Hepatocyte (in vitro differentiated cells): ENCODE data around the gene ANKRD16. TPM values are rescaled to one million over a fixed set of nuclear protein-coding genes. Genes with fewer than 3 reads are reported as not detected.
A peak's percentile ranks its signal among the peaks of the same experiment; 100 is the strongest.

Experiments
- DNase-seq: peaks from one replicate; pipeline ENCODE4 v3.0.0-alpha.2; 2016; ENCODE audit warnings: low spot score
- H2AFZ ChIP-seq: fragments of 200-600 bp; sonication (generic); 2 replicates; pipeline ENCODE4 v1.6.0; 2016; ENCODE audit warnings: antibody characterized with exemption, mild to moderate bottlenecking
- H3K27ac ChIP-seq: fragments of 200-600 bp; sonication (generic); 2 replicates; pipeline ENCODE4 v1.5.1; 2016; ENCODE audit warnings: mild to moderate bottlenecking
- H3K27me3 ChIP-seq: fragments of 200-600 bp; sonication (generic); 2 replicates; pipeline ENCODE4 v1.6.1; 2016
- H3K36me3 ChIP-seq: fragments of 200-600 bp; sonication (generic); replicated peaks from 2 replicates; pipeline ENCODE4 v1.5.1; 2016; ENCODE audit warnings: low read depth; ENCODE audit not compliant: insufficient read depth
- H3K4me1 ChIP-seq: fragments of 200-600 bp; sonication (generic); 2 replicates; pipeline ENCODE4 v1.5.1; 2016; ENCODE audit warnings: mild to moderate bottlenecking, moderate library complexity; ENCODE audit not compliant: insufficient read depth
- H3K4me2 ChIP-seq: fragments of 200-600 bp; sonication (generic); 2 replicates; pipeline ENCODE4 v1.6.0; 2016
- H3K4me3 ChIP-seq: fragments of 200-600 bp; sonication (generic); 2 replicates; pipeline ENCODE4 v1.5.1; 2016; ENCODE audit warnings: mild to moderate bottlenecking
- H3K79me2 ChIP-seq: fragments of 200-600 bp; sonication (generic); 2 replicates; pipeline ENCODE4 v1.6.0; 2017; ENCODE audit warnings: mild to moderate bottlenecking
- H3K9me2 ChIP-seq: fragments of 200-600 bp; sonication (generic); replicated peaks from 2 replicates; pipeline ENCODE4 v1.6.0; 2017; ENCODE audit warnings: mild to moderate bottlenecking; ENCODE audit not compliant: insufficient read depth
- H3K9me3 ChIP-seq: fragments of 200-600 bp; sonication (generic); 2 replicates; pipeline ENCODE4 v1.5.1; 2016; ENCODE audit warnings: low read depth, mild to moderate bottlenecking
- H4K20me1 ChIP-seq: fragments of 200-600 bp; sonication (generic); 2 replicates; pipeline ENCODE4 v1.6.0; 2016; ENCODE audit warnings: mild to moderate bottlenecking; ENCODE audit not compliant: insufficient read depth, poor library complexity, severe bottlenecking
- CTCF ChIP-seq: fragments of 200-600 bp; sonication (generic); IDR thresholded peaks from 2 replicates; pipeline ENCODE4 v1.5.1; 2016; ENCODE audit warnings: antibody characterized with exemption, mild to moderate bottlenecking; ENCODE audit not compliant: poor library complexity
- EZH2 ChIP-seq: fragments of 200-600 bp; sonication (generic); IDR thresholded peaks from 2 replicates; pipeline ENCODE4 v1.6.1; 2016; ENCODE audit warnings: antibody characterized with exemption, mild to moderate bottlenecking, borderline replicate concordance
- EZH2phosphoT487 ChIP-seq: fragments of 200-600 bp; sonication (generic); IDR thresholded peaks from one replicate; pipeline ENCODE4 v1.6.1; 2018; ENCODE audit warnings: antibody characterized with exemption, mild to moderate bottlenecking, low read depth, moderate library complexity; ENCODE audit not compliant: unreplicated experiment, severe bottlenecking
- WGBS: methylation state at CpG from one replicate; pipeline ENCODE4 v1.1.6; 2016; ENCODE audit warnings: low lambda C conversion rate; ENCODE audit errors: missing lambda C conversion rate; 5-methylcytosine and 5-hydroxymethylcytosine counted together
- polyA plus RNA-seq: library from polyadenylated mRNA; unstranded; fragments of >200 nt; fragmentation: Nextera tagmentation; extraction: Ambion mirVana; gene quantifications from 2 replicates; pipeline ENCODE4 v1.2.1, GENCODE V29; 2016
- total RNA-seq: library from RNA; depleted of rRNA; stranded (reverse); fragments of >200 nt; gene quantifications from 2 replicates; pipeline ENCODE4 v1.2.3, GENCODE V29; 2014

The ANKRD16 gene
- total and polyA plus RNA-seq, 2 experiments from 2014 or later: 6.8 to 15.7 TPM

- TF ChIP-seq EZH2 (no peak), CTCF (no peak), EZH2phosphoT487 (no peak)
- Histone ChIP-seq H3K27ac (peak within 1 kb of the TSS; percentile 100), H3K27me3 (no peaks in the 10 kb centered on the region), H3K9me2 (no peaks in the 10 kb centered on the region), H3K9me3 (no peaks in the 10 kb centered on the region), H2AFZ (peak within 1 kb of the TSS; percentile 95), H3K4me1 (peaks cover 33% of the 10 kb centered on the region), H3K79me2 (peaks cover 54% of the 10 kb centered on the region), H3K4me2 (peak within 1 kb of the TSS; percentile 83), H3K4me3 (peak within 1 kb of the TSS; percentile 99), H3K36me3 (no peaks in the 10 kb centered on the region), H4K20me1 (peaks cover 40% of the 10 kb centered on the region)
- DNase-seq: peak; percentile 98
- WGBS: 3% methylated on average over 49 of the region's 77 CpGs
Observed at GRCh38 chr10:5813341-5814109, 76.2 kb downstream of the ANKRD16 start, which contains the start of gene GDI2. TSS of gene GDI2 (minus strand) at chr10:5813434. CDS start at chr10:5813258, 176 bp downstream.

- Histone ChIP-seq H3K4me2 (peak overlapping the region; percentile 74), H3K79me2 (peaks cover 59% of the 10 kb centered on the region), H4K20me1 (peaks cover 45% of the 10 kb centered on the region), H3K27ac (peak overlapping the region; percentile 100), H3K4me1 (peaks cover 33% of the 10 kb centered on the region), H2AFZ (peak overlapping the region; percentile 95), H3K9me2 (no peaks in the 10 kb centered on the region), H3K27me3 (no peaks in the 10 kb centered on the region), H3K4me3 (peak overlapping the region; percentile 99), H3K9me3 (no peaks in the 10 kb centered on the region), H3K36me3 (no peaks in the 10 kb centered on the region)
- WGBS: 3% methylated on average over 20 of the region's 29 CpGs
- DNase-seq: no peak
- TF ChIP-seq CTCF: no peak
- no peak for TF ChIP-seq EZH2phosphoT487
Observed at GRCh38 chr10:5813091-5813340, 76.7 kb downstream of the ANKRD16 start.

GRCh38 chr10:5812283-5813090 lies 77.2 kb downstream of the ANKRD16 start:
- H4K20me1 ChIP-seq: peaks cover 50% of the 10 kb centered on the region
- H3K36me3 ChIP-seq: no peaks in the 10 kb centered on the region
- H3K9me2 ChIP-seq: no peaks in the 10 kb centered on the region
- peak overlapping the region; percentile 99 for H3K4me3 ChIP-seq
- TF ChIP-seq EZH2 (no peak), CTCF (no peak), EZH2phosphoT487 (no peak)
- DNase-seq: peak; percentile 63
- H3K79me2 ChIP-seq: peaks cover 64% of the 10 kb centered on the region
- peak overlapping the region; percentile 95 for H2AFZ ChIP-seq
- no peaks in the 10 kb centered on the region for H3K27me3 ChIP-seq
- peaks cover 33% of the 10 kb centered on the region for H3K4me1 ChIP-seq
- under 1% methylated on average over 22 of the region's 49 CpGs for WGBS
- peak overlapping the region; percentile 74 for H3K4me2 ChIP-seq
- no peaks in the 10 kb centered on the region for H3K9me3 ChIP-seq
- peak overlapping the region; percentile 100 for H3K27ac ChIP-seq

Other genes starting within 250 kb of the ANKRD16 start
- 9.2 and 18.1 TPM in 2 replicates for gene ASB13, start 223.3 kb downstream of the ANKRD16 start, total RNA-seq
- 8.8 and 16.9 TPM in 2 replicates for gene ASB13, start 223.3 kb downstream of the ANKRD16 start, polyA plus RNA-seq
- gene TASOR2, start 205.1 kb downstream of the ANKRD16 start, total RNA-seq: 38.4 and 53.1 TPM in 2 replicates
- gene TASOR2, start 205.1 kb downstream of the ANKRD16 start, polyA plus RNA-seq: 13.5 and 16.1 TPM in 2 replicates
- gene GDI2, start 76.5 kb downstream of the ANKRD16 start, total RNA-seq: 361 and 362 TPM in 2 replicates
- gene GDI2, start 76.5 kb downstream of the ANKRD16 start, polyA plus RNA-seq: 132 and 149 TPM in 2 replicates
- gene FBH1, start 350 bp upstream of the ANKRD16 start, total RNA-seq: 66.1 and 66.4 TPM in 2 replicates
- gene FBH1, start 350 bp upstream of the ANKRD16 start, polyA plus RNA-seq: 72.9 and 80.3 TPM in 2 replicates
- 2.4 and 4.1 TPM in 2 replicates for gene IL15RA, start 87.7 kb upstream of the ANKRD16 start, total RNA-seq
- 3.8 and 4.2 TPM in 2 replicates for gene IL15RA, start 87.7 kb upstream of the ANKRD16 start, polyA plus RNA-seq
- gene IL2RA, start 172.5 kb upstream of the ANKRD16 start, total RNA-seq: not detected in 2 replicates
- not detected in 2 replicates for gene IL2RA, start 172.5 kb upstream of the ANKRD16 start, polyA plus RNA-seq
- gene RBM17, start 199.1 kb upstream of the ANKRD16 start, total RNA-seq: 35.6 and 46.7 TPM in 2 replicates
- gene RBM17, start 199.1 kb upstream of the ANKRD16 start, polyA plus RNA-seq: 112 and 126 TPM in 2 replicates